GM12892 (cell line): Measurements from ENCODE around the gene MSANTD1.

ENCODE experiments used
- POLR2A ChIP-seq: IDR thresholded peaks from 2 replicates; pipeline ENCODE4 v1.6.1; 2011; ENCODE audit warnings: low read depth, low read length, control low read depth
- POLR2AphosphoS5 ChIP-seq: IDR thresholded peaks from 2 replicates; pipeline ENCODE4 v1.6.1; 2011; ENCODE audit warnings: low read depth, low read length, control low read depth
- TAF1 ChIP-seq: IDR thresholded peaks from 2 replicates; pipeline ENCODE4 v1.6.1; 2011; ENCODE audit warnings: low read depth, mild to moderate bottlenecking, control low read depth, low read length, borderline replicate concordance

GRCh38 chr4:3287972-3288570, 39.1 kb downstream of the MSANTD1 start:
- no peak for TF ChIP-seq POLR2AphosphoS5
- TF ChIP-seq POLR2A, result no peak
- TF ChIP-seq TAF1, result no peak
